Adipose tissue (tissue), 3 donors: Measurements from ENCODE around the gene FUBP3. TPM values are rescaled to one million over a fixed set of nuclear protein-coding genes. Genes with fewer than 3 reads are reported as not detected.

Source experiments
- H3K27ac ChIP-seq: one replicate; pipeline ENCODE4 v1.5.1; 2013; ENCODE audit warnings: low read depth, low read length
- WGBS, 3 donors: extraction: QIAGEN DNeasy Blood & Tissue Kit; methylation state at CpG; one replicate each; pipeline ENCODE4 v1.1.7; 2013; 5-methylcytosine and 5-hydroxymethylcytosine counted together
- polyA plus RNA-seq, 3 donors: library from polyadenylated mRNA; stranded (reverse); fragments of 200-250 nt; gene quantifications; one replicate each; pipeline ENCODE4 v1.2.3, GENCODE V29; 2013
- donor health status: healthy with polysubstance abuse.
- donor health status: Bipolar disorder and iron deficiency.
- donor health status: healthy.

FUBP3 gene
- polyA plus RNA-seq, 3 donors: 13.3 to 27.9 (median 23.1) TPM

DNA sequence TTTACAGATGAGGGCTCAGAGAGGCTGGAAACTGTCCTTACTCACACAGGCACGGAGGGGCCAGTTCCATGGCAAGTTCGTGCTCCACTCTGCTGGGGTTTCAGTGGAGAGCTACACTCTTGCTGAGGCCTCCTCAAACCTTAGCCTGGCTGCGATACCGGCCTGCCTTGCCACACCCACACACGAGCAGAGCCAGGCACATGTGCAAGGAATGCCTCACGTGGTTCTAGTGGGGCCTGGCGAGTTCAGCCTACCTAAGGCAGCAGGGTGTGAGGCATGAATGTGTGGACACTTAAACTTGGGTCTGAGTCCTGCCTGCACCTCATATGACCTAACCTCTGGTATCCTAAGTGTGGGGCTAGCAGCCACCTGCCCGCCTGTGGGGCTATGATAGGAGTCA lies 63.5 kb downstream of the FUBP3 start:
- 75 to 84% (median 77%) methylated on average over 8 of the region's 8 CpGs for WGBS, 3 donors
- H3K27ac ChIP-seq: no peak overlapping the region

DNA sequence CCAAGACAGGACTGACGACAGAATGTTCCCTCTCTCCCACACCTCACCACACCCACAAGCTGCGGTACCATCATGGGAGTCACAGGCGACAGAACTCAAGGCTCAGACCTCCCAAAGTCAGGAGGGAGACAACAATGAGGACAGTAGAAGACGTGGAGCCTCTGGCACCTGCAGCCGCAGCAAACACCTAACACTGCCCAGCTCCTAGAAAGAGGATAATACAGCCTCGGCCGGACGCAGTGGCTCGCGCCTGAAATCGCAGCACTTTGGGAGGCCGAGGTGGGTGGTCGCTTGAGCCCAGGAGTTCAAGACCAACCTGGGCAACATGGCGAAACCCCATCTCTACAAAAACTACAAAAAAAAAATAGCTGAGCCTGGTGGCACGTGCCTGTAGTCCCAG lies 71.8 kb downstream of the FUBP3 start:
- 78 to 81% (median 78%) methylated on average over 15 of the region's 15 CpGs for WGBS, 3 donors

DNA sequence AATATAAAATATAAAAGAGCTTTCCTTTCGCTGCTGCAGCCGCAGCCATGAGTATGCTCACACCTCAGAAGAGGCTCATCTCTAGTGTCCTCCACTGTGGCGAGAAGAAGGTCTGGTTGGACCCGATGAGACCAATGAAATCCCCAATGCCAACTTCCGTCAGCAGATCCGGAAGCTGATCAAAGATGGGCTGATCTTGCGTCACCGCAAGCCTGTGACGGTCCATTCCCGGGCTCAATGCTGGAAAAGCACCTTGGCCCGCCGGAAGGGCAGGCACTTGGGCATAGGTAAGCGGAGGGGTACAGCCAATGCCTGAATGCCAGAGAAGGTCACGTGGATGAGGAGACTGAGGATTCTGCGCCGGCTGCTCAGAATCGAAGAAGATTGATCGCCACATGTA lies 72.4 kb downstream of the FUBP3 start:
- H3K27ac ChIP-seq: no peak overlapping the region
- WGBS, 3 donors: 85 to 93% (median 92%) methylated on average over 18 of the region's 18 CpGs

More for the DNA sequence above, 71.8 kb downstream of the FUBP3 start:
- H3K27ac ChIP-seq: no peak overlapping the region

DNA sequence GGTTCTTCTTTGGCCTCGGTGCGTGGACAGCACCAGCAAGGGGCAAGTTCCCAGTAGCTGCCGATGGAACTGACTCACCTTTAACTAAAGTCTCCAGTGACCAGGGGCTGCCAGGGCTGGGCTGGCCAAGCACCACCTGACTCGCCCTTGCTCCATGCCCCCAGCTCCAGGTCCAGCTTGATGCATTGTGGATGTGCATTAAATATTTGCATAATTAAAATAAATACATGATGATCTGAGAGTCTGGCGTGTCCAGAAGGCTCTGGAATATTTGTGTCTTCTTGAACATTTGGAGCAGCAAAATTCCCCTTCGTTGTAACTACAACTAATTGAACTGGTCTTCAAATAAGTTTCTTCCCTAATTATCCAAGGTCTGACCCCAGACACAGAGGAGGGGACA lies 75.5 kb downstream of the FUBP3 start:
- 71 to 80% (median 75%) methylated on average over 6 of the region's 6 CpGs for WGBS, 3 donors
- H3K27ac ChIP-seq: no peak overlapping the region

DNA sequence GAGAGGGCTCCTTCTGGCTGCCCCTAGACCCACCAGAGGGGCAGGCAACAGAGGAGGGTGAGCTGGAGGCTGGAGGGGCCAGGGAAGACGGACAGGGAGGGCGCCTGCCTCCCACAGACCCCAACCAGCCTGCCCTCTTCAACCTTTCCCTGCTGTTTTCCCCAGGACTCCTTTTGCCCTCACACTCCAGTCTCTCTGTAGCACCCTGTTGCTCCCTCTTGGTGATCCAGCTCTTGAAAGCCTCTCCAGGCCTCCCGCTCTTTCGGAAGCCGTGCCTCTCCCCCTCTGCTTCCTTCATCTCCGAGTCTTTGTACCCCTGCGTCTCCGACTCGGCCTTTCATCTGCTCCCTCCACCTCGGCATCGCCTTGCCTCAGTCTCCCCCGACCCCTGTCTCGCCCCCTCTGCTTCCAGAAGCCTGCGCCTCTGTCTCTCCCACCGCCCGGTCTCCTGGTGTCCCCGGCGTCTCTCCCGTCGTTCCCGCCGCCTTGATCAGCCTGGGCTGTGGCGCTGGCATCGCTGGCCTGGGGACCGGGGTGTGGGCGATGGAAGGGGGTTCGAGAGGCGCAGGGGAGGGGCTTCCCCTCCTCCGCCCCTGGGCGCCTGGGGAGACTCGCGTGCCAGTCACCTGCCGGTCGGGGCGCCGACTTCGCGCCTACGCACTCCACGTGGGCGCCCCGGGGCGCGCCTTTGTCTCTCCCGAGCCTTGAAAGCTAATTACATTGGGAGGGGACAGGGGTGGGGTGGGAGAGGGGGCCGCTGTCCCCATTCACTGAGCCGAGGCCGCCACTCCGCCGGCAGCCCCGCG lies 79.7 kb downstream of the FUBP3 start:
- 9 to 17% (median 13%) methylated on average over 44 to 52 of the region's 52 CpGs for WGBS, 3 donors
- H3K27ac ChIP-seq: no peak overlapping the region

DNA sequence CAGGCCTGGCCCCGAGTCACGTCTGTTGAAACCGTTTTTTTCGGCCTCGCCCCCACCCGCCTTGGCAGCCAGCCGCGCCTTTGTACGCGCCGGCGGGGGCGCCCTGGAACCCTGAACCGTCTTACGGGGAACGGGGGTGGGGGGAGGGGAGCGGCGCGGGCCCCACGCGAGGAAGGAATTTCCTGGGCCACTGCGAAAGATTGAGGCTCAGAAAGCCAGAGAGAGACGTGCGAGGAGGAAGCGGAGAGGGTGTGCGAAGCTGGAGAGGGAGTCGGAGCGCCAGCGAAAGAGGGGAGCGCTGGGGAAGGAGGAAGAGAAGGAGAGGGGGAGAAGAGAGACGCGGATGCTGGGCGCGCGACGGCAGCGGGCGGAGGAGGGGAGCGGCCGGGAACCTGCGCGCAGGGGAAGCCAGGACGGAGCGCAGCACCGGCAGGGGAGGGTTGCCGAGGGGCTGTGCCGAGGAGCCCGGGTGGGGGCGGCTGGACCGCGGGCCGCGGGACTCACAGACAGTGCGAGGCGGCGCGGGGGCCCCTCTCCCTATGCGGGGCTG lies 80.4 kb downstream of the FUBP3 start:
- 2 to 3% (median 2%) methylated on average over 43 to 58 of the region's 58 CpGs for WGBS, 3 donors
- no peak overlapping the region for H3K27ac ChIP-seq

DNA sequence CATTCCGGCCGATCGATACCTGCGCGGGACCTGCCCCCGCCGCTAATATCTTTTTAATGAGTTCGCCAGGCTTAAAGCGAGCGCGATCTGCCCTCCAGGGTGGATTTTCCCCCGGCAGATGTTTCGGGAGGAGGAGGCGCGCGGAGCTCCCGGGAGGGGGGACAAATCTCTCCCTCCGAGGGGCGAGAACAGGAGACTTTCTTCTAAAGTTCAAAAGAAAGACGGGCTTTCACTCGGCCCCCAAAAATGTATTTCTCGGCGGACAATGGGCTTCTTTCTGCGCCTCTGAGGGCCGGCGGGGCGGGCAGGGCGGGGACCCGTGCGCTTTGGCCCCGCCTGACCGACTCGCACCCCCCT lies 80.9 kb downstream of the FUBP3 start:
- 1 to 3% (median 2%) methylated on average over 29 to 33 of the region's 33 CpGs for WGBS, 3 donors
- H3K27ac ChIP-seq: no peak overlapping the region

DNA sequence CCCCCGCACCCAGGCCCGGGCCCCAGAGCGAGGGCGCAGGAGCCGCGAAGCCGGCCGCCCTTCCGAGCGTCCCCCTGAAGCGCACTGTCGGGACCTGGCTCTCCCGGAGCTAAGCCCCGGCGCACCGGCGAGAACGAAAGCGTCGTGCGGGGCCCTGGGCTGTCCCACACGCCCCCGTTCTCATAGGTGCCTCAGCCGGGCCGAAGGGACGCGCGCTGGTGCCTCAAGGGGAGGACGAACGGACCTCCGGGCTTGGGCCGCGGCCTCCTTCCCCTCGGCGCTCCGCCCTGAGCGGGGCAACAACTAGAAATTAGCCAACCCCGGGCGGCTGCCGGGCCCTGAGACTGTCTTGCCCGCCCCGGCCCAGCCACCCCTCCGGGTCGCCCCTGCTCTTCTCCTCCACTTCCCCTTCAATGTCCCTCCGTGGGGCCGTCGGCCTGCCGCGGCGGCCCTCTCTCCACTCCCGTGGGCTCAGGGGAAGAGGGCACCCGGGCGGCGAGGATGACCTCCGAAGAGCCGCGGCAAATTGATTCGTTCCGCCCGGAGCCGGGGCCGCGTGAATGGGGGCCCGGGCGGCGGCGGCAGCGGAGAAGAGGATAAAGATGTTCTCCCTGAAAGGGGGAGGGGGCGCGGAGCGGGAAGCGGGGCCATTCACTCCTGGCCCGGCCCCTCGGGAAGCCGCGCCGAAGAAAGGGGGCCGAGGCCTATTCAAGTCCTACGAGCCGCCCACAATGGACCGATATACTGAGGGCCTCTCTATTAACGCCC lies 81.5 kb downstream of the FUBP3 start:
- no peak overlapping the region for H3K27ac ChIP-seq
- 2% methylated on average over 77 to 82 of the region's 82 CpGs for WGBS, 3 donors

DNA sequence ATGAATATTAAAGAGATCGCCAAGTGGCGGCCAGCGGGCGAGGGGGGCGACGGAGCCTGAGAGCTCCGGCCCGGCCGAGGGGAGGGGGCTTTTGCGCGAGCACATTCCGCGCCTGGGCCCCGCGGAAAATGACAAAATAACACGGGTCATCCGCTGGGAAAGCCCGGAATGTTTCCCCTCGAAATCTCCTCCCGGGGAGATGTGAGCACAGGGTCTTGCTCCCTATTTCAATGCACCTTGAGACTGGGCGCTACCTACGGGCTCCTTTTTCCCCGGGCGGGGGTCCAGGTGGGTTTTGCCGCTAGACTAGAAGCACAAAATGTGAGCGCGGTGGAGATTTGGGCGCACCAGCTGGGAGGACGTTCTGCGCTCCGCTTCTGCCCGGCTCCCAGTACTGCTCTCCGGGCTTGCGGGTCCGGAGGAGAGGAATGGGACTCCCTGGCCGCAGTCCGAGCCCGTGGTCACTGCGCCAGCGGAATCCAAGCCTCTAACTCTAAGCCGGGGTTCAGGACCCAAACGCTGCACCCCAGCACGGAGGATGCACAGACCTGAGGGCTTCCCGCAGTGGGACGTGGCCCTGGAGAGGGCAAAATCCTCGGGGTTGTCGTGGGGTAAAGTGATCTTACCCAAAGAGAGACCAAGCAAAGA lies 82.2 kb downstream of the FUBP3 start:
- 4% methylated on average over 45 to 47 of the region's 47 CpGs for WGBS, 3 donors
- H3K27ac ChIP-seq: no peak overlapping the region

DNA sequence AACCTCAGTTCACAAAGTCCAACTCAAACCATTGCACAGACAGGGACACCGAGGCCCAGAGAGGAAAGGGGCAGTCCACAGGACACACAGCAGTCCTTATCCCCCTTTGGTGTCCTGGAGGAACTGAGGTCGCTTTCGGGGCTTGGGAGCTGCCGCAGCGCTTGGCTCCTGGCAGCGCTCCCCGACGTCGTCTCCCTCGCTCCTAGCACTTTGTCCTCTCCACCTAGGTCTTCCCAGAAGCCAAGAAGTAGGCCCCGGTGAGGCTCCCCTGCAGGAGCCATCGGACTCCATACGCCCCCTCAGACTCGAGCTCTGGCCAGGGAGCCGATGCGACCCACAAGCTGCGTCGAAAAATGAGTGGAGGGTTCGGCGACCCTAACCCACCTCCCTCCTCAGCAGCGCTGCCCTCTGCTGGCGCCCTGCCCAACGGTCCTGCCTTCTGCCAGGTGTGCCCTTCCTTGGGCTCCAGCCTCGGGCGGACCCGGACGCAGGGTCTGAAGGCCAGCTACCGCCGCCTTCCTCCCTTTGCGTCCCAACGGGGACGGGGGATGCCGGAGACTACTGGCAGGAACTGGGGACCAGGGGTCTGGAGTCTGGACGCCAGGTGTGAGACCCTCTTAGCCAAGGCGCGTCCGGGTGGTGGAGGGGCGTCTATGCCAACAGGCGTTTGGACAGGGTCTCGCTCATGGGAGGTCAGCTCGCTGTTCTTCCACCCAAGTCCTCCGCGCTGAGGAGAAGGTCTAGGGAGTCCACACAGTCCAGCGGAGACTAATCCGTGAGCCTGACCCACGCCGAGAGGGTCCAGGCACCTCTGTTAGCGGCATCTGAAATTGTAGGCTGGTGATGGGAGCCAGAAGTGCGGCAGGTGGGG lies 83.0 kb downstream of the FUBP3 start:
- no peak overlapping the region for H3K27ac ChIP-seq
- WGBS, 3 donors: 5 to 7% (median 6%) methylated on average over 47 to 49 of the region's 49 CpGs

DNA sequence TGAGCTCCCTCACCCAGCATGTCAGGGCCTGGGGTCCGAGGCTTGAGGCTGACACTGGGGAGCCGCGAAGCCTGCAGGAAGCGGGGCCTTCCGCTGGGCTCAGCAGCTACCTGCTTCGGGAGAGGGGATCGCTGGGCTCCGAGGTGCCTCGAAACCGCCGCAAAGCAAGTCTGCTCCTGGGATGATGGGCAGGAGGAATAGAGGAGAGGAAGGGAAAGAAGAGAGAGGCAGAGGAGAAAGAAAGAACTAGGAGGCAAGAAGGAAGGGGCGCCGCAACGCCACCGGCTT lies 83.5 kb downstream of the FUBP3 start:
- 3 to 5% (median 4%) methylated on average over 15 of the region's 15 CpGs for WGBS, 3 donors
- no peak overlapping the region for H3K27ac ChIP-seq

DNA sequence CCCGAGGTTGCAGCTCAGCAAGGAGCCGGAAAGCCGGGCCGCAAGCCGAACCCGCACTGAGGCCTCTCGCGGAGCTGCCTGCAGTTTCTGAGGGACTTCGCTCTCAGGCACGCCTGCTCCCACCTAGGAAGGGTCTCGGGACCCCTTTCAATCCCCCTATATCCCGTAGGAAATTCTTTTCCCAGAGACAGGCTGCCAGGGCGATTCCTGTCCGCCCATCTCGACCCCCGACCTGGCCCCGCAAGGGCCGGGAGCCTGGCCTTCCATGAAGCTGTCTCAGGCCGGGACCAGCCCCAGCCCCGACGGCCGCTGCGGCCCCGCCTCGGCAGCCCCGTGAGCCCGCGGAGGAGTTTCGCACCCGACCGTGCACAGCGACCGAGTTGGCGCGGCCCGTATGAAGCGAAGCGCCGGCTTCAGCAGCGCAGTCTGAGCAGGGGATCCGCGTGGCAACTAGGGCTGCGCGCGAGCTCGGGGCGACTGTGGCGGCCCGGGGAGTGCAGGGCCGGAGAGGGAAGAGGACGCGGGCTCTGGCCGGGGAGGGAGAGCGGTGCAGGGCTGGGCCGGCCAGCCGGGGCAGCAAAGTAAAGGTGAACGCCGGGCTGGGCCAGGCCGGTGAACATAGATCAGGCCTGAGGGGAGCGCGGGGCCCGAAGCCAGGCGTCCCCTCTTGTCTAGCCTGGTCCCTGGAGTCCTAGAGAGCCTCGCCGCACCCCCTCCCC lies 84.0 kb downstream of the FUBP3 start:
- no peak overlapping the region for H3K27ac ChIP-seq
- WGBS, 3 donors: 0 to 2% (median 2%) methylated on average over 61 to 65 of the region's 65 CpGs

DNA sequence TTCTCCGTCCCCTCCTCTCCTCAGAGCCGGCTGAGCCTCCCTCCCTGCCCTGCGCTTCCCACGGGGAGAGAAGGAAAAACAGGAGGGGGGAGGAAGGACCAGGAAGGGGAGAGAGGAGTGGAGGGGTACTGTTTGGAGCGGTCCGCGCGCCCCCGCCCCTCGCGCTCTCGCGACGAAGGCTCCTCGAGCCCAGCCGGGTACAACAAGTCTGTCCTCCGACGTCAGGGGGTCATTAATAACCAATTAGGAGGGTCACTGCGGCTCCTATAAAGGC lies 84.5 kb downstream of the FUBP3 start:
- no peak overlapping the region for H3K27ac ChIP-seq
- 1 to 2% (median 2%) methylated on average over 15 to 18 of the region's 19 CpGs for WGBS, 3 donors

DNA sequence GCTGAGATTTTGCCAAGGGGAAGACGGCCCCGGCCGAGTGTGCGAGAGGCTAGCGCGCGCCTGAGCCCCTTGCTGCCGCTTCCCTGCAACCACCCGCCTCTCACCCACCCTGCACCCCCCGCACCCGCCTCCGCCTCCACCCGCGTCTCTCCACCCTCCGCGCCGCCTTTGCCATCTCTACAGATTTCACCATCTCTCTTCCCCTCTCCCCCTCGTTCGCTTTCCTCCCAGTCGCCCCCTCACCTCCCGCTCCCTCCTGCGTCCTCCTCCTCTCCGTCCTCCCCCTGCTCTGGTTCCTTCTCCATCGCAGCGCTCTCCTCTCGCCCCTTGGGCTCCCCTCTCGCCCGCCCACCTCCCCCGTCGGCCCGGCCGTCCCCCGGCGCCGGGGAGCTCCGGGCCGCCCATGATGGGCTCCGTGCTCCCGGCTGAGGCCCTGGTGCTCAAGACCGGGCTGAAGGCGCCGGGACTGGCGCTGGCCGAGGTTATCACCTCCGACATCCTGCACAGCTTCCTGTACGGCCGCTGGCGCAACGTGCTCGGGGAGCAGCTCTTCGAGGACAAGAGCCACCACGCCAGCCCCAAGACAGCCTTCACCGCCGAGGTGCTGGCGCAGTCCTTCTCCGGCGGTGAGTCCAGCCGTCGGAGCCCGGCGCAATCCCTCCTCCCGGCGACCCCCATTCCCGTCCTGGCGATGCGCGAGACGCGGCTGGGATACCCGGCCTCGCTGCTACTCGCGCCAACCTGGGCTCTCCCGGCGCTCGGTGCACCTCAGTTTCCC lies 85.1 kb downstream of the FUBP3 start, which contains the start of gene PRDM12:
PRDM12 (plus strand) TSS at position 344 of the 778 bp plus-strand sequence; CDS start at position 404, 60 bp downstream.
- WGBS, 3 donors: 2 to 3% (median 3%) methylated on average over 72 to 76 of the region's 76 CpGs
- H3K27ac ChIP-seq: no peak within 1 kb of the TSS

DNA sequence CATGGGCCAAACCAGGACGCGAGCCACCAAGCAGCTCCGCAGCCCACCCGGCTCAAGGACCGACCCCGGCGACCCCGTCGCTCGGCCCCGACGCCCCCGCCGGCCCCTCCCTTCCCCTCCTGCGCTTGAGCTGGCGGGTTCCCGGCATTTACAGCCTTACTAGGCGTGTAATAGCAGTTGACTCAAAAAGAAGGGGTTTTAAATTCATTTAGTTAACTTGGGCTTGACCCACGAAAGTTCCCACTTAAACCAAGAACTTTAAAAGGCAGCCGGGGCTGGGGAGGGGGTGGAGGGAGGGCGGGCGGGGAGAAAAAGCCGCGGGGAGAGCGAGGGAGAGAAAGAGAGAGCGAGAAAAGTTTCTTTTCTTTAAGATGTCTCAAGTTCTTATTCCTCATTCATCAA lies 85.7 kb downstream of the FUBP3 start:
- H3K27ac ChIP-seq: no peak overlapping the region
- 3 to 5% (median 3%) methylated on average over 23 to 26 of the region's 26 CpGs for WGBS, 3 donors

DNA sequence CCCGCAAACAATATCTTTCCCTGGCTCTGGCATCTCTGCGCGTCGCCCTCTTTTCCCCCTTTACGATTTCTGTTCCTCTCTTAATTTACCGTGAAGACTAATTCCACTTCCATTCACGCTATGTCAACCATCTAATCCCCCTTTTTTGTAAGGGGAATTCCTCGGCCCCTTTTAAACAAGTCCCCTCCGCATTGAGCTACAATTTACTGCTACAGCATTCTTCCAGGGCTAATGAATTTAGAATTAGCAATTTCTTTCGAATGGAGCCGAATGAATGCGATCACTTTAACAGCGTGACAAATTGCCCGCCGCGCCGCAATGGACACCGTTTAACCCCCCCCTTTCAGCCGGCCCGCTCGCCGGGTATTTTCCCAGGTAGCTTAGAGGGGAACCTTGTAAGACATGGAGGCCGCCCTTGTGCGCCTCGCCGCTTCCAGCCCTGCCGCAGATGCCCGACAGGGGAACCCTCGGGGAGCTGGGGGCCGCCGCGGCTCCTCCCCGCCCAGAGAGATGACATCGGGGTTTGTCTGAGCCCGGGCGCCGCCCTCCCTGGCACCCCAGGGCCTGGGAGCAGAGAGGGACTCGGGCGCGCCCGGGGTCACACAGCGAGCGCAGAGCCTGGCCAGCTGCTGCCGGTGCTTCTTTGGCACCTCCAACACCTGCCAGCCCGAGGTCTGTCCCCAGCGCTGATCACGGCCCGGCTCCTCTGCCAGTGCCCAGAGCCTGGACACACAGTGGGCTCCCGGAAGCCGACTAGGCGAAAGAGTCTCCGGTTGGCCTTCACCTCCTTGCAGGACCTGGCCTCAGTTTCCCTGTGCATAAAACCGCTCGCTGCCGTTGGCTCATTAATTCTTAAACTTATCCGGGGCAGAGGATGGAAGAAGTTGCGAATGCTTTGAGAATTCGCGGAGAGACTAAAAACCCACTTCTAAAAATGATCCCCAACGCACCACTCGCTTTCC lies 86.3 kb downstream of the FUBP3 start:
- H3K27ac ChIP-seq: no peak overlapping the region
- 2 to 5% (median 4%) methylated on average over 58 to 61 of the region's 61 CpGs for WGBS, 3 donors
